ENCODE measurements around the gene SMARCA2. TPM values are rescaled to one million over a fixed set of nuclear protein-coding genes. Genes with fewer than 3 reads are reported as not detected.

SMARCA2 gene
- total RNA-seq, 1 donor from 2014 or later, result 84.9 TPM

DNA sequence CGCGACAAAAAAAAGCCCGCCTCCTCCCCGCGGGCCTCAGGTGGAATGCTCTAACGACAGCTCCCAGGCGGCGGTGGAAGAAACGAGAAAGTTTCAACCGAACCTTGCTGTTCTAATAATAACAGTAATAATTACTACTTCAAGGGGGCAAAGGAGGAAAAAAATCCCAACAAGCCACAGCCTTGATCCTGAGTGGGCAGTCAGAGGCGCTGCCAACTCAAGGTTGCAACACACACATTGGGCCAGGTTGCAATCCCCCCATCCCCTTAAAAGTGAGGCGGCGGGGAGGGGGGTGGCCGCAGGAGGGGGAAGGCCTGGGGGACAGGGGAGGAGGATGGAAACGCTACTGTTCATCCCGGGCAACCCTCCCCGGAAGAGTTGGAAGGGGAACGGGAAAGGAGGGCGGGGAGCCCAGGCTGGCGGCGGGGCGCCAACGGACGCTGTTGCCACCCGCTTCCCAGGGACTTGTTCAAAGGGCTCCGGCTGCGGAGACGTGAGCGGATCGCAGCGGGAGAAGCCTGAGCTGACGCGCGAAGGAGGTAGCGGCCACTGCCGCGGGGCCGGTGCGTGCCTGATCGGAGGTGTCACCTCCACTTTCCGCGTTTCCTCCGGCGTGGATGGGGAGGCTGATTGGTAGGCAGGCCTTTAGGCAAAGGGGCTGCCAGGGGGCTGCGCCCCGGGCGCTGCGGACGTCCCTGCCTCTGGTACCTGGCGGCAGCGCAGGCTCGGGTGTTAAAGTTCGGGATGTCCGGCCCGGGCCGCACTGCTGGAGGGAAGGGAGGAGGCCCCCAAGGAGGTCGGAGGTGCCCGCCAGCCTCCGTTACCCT lies 647 bp downstream of the SMARCA2 start:
- DNase-seq (ENCODE audit: low read depth in 2 of 2), result peak; percentile 47 to 56

- DNase-seq (ENCODE audit: low read depth in 2 of 2), result peak; percentile 71 to 81
These were observed 1.5 kb downstream of the SMARCA2 start for GRCh38 chr9:2016408-2017330.

GRCh38 chr9:2017331-2018161 lies 2.4 kb downstream of the SMARCA2 start:
- DNase-seq (ENCODE audit: low read depth in 2 of 2), result peak; percentile 83 to 92

DNA sequence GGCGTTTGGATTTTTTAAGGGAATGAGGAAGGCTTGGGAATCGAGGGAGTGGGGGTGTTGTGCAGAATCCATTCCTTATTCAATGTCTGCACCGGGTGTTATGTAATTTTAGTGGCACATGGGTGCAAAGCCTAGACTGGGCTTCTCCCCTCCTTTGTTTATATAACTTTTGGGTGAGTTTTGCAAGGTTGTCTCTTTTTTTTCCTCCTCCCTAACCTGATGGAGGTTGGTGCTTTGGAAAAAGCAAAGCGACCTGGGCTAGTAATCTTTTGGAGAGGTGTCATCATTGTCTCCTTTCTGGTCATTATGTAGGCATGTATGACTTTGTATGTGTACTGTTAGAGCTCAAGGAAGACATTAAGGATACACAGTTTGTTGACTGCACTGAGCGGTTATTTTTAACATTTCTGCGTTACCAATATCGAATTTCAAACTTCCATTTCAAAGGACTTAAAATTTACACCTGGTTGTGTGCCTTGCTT lies 3.1 kb downstream of the SMARCA2 start:
- DNase-seq (ENCODE audit: low read depth in 2 of 2), result no peak

DNA sequence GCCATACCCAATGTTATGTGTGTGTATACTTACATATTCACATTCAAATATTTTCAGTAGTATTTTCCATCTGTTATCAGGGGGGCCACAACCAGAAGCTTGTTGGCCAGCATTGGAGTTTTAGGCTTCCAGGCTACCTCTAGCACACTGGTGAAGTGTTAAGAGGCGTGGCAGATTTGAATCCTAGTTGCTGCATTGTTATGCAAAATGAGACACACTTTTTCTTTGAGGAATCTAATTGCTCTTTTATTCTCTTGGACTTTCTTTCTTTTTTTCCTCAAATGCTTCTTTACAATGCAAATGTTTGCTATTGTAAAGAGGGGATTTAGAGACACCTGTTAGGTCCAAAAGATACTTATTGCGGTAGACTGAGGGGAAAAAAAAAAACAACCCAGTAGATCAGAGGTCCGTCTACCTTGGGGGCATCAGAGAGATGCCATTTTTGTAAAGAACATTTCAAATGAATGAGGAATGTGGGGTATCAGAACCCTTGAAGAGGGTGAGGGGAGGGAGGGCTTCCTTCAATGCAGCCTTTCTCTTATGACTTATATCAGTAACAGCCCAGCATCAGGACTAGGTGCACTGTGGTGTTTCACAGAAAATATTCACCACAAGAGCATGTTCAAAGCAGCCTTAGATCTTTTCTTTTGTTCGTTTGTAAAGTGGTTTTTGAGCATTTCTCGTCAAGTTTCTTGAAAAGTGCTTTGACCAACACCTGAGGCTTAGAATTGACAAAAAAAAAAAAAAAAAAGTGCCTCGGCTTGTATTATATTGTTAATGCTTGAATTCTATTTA lies 3.8 kb downstream of the SMARCA2 start:
- DNase-seq (ENCODE audit: low read depth in 2 of 2), result no peak

- DNase-seq (ENCODE audit: low read depth in 2 of 2), result no peak
These were observed 4.6 kb downstream of the SMARCA2 start for GRCh38 chr9:2019723-2020122.

DNA sequence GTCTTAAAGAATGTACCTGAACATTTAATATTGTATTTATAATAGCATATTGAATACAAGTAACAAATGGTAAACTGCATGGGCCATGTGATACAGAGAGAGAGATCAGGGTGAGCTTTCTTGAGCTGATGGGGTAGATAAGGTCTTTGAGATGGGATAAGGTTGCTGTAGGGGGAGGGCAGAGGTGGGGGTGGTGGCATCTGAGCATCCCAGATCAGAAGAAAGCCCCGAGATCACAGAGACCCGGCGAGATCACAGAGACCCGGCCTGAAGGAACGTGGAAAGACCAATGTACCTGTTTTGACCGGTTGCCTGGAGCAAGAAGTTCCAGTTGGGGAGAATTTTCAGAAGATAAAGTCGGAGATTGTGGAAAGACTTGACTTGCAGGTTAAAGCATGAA lies 6.6 kb downstream of the SMARCA2 start:
- no peak for DNase-seq (ENCODE audit: low read depth in 2 of 2)

DNA sequence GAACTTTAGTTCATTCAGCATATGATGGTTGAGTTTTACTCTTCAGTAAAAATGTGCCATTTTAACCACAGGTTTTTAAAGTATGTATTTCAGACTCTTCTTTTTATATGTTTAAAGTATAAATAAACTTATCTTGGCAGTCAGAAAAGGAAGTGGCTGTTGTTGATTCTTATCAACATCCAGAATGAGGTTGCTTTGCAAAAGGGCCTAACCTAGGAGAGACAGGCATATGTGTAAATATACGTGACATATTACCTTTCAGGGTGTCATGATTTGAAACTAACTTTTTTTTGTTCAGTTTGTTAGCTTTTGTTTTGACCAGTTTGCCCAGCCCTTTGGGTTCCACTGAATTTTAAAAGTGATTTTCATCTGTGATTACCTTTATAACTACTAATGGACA lies 7.4 kb downstream of the SMARCA2 start:
- peak in 1 of 2 donors; percentile 45 for DNase-seq (ENCODE audit: low read depth in 2 of 2)

GRCh38 chr9:2023042-2023441 lies 7.9 kb downstream of the SMARCA2 start:
- DNase-seq (ENCODE audit: low read depth in 2 of 2), result no peak

DNA sequence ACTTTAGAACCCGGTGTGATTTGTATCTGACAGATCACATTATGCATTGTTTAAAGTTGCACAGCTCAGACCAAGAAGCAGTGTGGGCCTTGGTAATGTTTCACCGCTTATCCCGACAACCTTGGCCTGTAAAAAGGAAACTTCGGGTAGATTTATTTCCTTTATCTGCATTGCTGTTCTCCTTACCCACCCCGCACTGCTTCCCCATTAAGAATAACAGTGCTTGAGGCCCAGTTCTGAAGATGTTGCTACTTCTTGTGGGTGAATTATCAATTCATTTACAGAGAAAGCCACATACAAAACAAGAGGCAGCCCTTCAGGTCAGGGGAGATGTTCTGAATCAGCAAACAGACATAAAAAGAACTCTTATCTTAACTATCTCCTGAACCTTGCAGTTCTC lies 8.4 kb downstream of the SMARCA2 start:
- DNase-seq (ENCODE audit: low read depth in 2 of 2), result peak in 1 of 2 donors; percentile 39

- DNase-seq (ENCODE audit: low read depth in 2 of 2), result peak in 1 of 2 donors; percentile 23
These were observed 10.0 kb downstream of the SMARCA2 start for GRCh38 chr9:2024888-2025782.

- DNase-seq (ENCODE audit: low read depth in 2 of 2), result peak; percentile 79 to 82
These were observed 11.3 kb downstream of the SMARCA2 start for GRCh38 chr9:2026220-2026997.

DNA sequence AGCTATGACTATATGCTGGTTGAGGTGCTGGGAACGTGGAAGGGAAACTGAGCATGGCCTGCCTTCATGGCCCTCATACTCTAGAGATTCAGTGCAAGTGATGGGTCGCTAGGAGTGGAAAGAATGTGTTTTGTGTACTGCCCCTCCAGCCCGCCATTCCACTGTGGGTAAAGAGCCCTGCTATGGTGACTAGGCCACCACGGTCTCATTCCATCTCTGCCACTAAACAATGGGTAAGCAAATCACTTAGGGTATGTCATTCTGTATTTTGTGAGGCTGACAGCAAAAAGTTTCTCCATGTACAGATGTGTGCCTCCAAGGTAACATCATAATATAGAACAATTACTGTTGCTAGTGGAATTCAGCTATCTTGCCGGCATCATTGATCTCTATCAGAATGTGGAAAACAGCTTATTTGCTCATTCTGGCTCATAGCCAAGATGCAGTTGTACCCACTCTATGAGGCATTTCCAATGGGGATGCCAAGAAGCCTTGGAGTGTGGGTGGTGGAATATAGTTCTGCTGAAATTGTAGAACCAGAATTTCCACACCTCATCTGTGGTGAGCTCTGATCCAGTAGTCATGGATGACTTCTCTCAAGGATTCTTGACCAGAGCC lies 12.5 kb downstream of the SMARCA2 start:
- DNase-seq (ENCODE audit: low read depth in 2 of 2), result no peak

- no peak for DNase-seq (ENCODE audit: low read depth in 2 of 2)
These were observed 13.7 kb downstream of the SMARCA2 start for GRCh38 chr9:2028888-2029287.

GRCh38 chr9:2029666-2030170 lies 14.6 kb downstream of the SMARCA2 start:
- no peak for DNase-seq (ENCODE audit: low read depth in 2 of 2)

DNA sequence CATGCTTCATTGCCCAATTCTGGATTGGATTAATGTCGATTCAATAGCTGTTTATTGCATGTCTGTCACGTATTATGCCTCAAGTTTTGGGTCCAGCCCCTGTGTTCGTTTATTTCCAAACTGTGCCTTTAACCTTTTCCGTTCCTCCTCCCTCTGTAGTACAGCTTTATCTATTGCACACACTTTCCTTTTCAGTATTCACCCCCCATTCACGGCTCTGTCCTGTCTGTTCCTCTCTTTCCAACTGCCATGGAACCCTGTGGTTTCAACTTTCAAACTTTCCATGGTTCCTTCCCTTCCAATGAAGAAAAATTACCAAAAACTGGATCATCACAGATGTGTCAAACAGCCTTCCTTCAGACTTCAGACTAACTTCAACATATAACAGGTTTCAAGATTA lies 17.1 kb downstream of the SMARCA2 start:
- no peak for DNase-seq (ENCODE audit: low read depth in 2 of 2)

DNA sequence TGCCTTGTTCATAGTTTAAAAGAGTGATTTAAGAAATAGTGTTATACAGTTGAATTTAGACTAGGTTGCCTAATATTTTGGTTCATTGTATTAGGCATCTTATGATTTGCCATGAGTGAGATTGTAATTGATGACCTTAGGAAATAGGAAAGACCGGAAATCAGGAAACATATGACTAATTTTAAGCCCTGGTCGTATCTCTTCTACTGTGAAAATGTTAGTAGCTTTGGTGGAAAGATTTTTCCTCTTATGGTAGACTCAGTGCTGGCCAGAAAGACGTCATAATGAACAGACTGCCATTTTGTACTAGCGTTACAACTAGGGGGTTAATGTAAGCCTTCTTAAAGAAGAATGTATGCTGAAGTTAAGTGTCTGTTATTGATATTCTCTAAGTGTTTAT lies 21.7 kb downstream of the SMARCA2 start:
- peak; percentile 77 to 82 for DNase-seq (ENCODE audit: low read depth in 2 of 2)
